Stimulated activated CD8-positive, alpha-beta memory T cell treated with anti-CD3 and anti-CD28 coated beads, Interleukin-4, amount 100 ng/mL, for 4 hours (primary cell): ENCODE data around the gene CFAP58.

ENCODE experiments used
- DNase-seq, 2 donors: peaks; one replicate each; pipeline ENCODE4 v3.0.0-alpha.2; 2020; ENCODE audit warnings: low read depth in 2 of 2, low spot score in 1 of 2

CFAP58 gene

DNA sequence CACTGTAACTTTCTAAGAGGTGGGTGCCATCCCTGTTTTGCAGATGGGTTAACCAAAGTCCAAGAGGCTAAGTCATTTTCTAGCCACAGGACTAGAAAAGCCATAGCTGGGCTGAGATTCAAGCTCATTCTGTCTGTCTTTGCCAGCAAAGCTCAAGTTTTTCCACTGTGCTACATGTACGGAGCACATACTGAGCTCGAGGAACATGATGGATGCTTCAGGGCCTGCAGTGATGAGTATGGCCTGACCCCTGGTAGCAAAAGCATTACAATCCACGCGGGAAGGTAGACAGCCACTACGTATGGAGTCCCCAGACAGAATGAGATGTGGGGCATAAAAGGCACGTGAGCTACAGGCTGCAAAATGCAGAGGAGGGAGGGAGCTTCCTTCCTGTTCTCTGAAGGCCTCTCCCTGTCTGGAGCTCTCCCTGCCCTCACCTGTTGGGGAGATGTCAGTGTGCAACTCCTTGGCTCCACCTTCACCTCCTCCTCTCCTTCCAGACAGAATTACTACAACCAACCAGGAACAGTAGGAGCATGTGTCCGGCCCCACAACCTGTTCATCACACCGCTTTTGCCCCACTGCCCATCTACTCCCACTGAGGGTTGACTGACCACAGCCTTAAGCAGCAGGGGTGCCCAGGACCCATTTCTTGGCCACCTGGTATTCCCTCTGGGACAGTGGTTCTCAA lies 31.8 kb upstream of the CFAP58 start:
- no peak for DNase-seq

DNA sequence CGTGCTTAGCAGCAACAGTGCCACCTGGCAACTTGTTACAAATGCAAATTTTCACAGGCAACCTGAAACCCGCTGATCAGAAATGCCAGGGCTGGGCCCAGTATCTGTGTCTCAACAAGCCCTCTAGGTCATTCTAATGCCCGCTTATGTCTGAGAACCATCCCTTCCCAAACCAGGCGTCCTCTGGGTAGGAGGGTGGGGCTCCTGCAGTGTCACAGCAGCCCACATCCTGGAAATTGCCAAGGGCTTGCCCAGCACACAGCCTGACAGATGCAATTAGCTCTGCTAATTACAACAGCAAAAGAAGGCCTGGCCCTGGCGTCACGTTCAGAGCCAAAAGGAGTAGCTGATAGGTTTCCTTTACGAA lies 31.2 kb upstream of the CFAP58 start:
- DNase-seq = no peak

DNA sequence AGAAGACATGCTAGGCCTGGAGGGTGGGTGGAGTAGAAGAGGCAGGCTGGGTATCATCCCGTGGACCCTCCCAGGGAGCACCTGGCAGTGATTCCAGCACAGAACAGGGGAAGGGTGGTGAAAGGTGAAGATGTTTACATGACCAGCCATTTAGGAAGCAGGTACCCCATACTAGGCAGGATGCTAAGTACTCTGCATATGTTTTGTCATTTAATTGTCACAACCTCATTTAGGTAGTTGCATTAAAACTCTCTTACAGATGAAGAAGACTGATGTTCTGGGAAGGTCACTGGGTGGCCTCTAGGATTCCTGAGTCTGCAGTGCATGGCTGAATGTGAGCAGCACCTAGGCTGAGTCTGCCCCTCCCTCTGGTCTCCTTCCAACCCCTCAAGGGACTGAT lies 30.5 kb upstream of the CFAP58 start:
- DNase-seq = no peak

DNA sequence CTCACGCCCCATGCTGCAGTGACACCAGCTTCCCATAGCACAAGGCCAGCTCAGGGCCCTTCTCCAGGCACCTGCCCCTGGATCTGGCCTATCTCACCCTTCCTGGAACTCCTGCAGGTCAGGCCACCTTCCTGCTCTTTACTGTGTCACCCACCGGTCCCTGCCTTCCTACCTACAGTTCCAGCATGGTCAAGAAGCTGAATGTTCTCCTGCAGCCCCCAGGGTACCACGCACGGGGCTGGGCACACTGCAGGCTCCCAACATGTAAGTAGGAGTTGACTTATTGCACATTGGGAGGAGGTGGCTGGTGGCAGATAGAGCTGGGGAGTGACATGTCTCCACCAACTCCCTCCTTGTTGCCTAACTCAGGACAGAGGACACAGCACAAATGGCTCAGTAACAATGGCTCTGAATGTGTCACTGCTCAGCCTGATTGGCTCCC lies 29.9 kb upstream of the CFAP58 start:
- no peak for DNase-seq

DNA sequence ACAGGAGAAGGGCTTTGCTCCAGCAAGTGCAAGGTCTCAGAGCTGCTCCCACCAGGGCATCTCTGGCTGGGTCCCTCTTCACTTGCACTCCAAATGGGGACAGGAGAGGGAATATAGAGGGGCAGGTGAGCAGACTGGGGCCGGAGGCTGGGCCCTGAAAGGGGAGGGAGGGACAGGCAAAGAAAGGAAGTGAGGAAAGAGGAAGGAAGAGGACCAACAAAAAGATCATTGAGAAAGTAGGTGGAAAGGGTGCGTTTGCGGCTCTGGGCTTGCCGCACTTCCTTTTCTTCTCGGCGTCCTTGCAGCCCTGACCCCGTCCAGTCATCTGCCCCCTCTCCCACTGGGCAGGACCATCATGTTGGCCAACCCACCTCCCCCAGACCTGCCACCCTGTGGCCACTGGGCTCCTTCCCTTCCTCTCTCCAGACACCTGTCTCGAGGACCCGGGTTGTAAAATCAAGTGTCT lies 29.4 kb upstream of the CFAP58 start:
- DNase-seq = no peak

DNA sequence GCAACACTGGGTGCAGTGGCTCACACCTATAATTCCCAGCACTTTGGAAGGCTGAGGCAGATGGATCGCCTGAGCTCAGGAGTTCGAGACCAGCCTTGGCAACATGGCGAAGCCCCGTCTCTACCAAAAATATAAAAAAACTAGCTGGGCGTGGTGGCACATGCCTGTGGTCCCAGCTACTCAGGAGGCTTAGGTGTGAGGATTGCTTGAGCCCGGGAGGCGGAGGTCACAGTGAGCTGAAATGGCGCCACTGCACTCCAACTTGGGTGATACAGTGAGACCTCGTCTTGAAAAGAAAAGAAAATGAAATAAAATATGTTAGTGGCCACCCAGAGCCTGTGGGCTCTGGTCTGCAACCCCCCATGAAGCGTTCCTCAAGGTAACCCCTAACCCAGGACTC lies 28.7 kb upstream of the CFAP58 start:
- DNase-seq = no peak

DNA sequence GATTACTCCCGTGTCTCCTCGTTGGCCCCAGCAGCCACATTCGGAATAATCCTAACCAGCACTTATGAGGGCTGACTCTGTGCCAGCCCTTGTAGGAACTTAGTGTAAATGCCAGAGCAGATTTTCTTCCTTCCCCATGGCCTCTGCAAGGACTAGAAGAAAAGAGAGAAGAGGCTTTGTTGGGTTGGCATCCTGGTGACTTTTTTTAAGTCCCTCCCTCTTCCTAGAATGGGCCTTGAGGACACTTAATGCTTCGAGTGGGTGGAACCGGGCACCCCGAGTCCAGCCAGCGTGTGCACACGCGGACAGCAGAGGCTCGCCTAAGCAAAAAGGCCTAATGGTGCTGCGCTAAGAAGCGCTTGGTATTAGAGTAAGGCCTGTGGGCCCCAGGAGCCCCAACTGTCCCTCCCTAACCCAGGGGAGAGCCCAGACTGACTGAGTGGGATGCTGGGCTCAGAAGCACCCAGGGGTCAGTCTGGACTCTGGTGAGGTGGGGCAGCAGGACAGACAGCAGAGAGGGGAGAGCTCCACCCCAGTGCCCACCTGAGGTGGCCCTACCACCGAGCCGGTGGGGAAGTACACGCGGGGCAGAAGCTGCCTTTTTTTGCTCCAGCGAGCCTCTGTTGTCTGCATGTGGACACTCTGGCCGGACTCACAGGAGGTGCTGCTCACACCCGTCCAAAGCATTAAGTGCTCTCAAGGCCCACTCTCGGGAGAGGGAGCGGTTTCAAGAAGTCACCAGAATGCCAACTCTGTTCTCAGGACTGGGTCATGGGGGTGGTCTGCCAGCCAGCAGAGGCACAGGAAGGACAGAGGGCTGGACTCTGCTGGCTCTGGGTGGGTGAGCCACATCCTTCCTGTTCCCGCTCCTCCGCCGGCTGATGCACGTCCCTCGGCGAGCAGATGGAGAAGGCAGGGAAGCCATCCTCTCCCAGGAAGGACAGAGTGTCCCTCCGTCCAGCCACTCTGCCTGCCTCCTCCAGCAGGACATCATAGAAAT lies 27.9 kb upstream of the CFAP58 start:
- no peak for DNase-seq

DNA sequence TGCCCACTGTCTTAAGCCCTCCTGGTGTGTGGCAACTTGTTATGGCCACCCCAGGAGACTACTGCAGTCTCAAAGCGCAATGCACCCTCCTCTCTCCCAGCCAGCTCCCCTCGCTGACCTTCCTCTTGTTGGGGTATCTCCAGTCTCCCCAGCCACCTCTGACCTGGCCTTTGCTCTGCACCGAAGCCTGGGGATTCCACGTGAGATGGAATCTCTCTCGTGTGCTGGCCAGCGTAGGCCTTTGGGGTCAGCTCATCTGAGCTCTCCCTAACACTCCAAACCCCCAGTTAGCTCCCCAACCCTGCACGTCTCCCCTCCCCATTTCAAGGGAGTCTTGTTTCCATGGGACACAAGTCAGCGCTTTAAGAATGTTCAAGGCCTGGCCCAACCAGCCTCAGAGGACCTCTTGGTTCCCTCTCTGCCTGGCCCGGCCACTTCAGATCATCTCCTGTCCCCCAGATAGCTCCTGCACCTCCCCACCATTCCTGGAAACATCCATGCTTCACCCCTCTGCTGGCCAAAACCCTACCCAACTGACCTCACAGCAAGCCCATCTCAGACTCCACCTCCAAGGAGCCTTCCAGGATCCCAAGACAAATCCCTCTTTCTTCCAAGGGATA lies 26.5 kb upstream of the CFAP58 start:
- no peak for DNase-seq

DNA sequence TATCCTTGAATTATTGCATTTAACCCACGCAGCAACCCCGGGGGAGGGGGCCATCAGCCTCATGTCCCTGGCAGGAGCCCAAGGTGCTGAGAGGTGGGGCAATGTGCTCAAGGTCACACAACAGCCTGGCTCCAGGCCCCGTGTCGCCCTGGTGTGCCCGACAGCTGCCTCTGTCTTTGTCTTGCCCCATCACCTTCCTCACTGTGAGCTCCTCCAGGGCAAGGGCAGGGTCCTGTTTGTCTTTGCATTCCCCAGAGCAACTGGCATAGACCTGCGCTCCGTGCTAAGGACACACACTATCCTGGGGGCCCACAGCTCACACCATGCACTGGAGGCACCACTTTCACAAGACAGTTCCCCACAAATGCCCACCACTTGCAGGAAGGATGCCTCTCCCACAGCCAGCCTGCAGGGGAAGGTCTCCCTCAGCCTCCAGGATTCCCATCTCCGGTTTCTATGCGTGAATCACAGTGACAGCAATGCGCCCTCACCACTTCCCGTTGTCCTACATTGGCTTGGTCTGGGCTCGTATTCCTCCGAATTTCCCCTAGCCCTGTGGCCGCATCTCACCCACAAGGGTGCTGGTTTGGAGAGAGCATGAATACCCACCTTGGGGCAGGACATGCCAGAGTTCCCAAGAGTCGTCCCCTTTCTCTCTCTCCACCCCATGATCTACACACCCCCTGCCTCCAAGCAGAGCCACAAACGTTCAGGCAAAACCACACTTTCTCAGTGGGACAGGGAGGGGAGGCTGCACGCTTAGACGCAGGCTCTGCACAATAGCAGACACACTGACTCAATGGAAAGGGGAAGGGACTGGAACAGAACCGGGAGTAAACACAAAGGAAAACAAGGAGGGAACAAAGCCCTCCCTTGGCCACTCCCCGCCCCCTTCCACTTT lies 25.6 kb upstream of the CFAP58 start:
- no peak for DNase-seq

DNA sequence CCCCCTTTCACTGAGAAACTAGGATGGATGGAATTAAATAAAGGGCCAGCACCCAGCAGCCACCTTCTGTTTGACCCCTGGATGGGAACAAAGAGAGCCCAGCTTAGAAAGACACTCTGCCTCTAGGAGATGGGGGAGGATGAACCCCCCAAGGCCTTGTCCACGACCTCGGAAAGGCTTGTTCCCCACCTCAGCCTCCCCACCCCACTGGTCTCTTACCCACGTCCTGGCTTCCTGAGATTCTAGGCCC lies 25.1 kb upstream of the CFAP58 start:
- no peak for DNase-seq

DNA sequence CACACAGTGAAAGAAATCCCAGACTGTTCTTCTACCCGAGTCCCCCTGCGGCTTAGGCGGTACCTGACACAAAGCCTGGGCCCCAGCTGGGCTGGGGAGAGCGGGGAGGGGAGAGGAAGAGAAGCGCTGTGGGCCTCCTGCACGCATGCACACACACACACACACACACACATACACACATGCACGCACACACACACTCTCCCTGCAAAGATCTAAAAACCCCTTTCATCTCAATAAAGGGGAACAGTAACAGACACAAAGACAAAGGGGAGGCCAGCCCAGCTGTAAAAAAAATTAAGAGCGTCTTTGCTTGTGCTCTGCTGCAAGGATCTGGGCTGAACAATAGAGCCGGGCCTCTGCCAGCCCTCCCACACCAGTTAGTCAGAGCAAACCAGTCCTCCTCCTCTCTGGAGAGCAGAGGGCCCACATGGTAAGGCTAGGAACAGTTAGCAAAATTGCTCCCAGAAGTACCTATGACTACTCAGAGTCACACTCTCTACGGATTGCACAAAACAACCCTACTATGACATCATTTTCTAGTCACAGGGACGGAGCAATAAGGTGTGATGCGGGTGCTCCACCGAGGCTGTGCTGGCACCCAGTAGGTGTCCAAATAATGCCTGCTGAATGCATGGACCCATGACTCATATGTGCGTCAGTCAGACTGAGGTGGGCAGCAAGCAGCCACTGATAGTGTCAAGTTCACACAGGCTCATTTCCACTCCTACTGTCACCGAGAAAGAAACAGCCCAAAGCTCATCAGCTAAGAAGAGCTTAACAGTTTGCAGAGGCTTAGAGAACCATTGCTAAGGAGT lies 24.5 kb upstream of the CFAP58 start:
- peak; percentile 43 to 79 for DNase-seq

DNA sequence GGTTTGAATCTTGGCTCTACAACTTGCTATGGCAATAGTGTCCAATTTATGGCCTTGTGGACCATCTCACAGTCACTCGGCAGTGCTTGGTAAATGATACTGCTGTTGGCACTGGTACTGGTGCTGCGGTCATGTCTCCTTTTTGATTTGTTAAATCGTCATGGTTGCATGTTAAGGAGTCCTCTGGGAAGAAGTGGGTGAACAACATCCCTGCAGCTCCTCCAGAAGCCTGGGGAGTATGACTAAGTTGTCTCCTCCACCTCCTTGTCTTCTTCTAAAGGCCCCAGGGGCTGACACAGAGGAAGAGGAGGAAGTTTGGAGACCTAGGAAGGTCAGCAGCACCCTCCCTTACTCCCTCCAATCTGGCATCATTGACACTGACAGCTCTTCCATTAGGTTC lies 23.9 kb upstream of the CFAP58 start:
- DNase-seq = no peak

DNA sequence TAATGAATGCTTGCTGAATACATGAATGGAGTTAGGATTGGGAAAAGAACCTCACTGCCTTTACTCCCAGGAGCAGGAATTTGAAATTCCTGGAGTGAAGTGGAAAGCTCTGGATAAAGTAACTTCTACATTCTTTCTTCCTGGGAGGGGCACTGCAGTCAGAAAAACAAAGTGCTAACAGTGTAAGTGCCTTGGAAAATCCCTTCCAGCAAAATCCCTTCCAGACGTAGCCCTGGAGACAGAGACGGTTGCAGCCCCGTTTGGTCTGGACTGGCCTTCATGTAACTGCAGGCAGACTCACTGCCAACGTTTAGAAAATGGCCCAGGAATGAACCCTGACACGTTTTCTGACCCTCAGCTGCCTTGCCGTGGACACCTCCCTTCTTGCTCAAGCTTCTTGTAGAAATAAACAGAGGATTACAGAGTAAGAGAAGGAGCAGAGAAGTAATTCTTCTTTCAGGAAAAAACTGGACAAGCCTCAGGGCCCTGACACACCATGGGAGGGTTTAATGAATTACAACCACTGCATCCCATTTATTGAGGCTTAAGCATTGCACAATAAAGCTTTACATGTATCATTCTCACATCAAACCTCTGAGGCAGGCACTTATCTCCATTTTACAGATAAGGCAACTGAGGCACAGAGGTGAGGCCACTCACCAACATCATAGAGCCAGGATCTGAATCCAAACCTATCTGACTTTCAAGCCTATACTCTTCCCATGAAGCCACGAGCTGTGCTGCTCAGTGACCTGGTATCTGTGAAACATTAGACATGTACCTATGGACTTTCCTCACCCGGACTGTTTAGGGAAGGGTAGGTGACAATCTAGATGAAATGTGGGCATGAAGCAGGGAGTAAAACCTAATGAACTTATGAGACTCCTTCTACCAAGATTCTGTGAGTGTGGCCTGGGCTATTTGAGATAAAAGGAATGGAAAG lies 23.2 kb upstream of the CFAP58 start:
- DNase-seq = no peak

DNA sequence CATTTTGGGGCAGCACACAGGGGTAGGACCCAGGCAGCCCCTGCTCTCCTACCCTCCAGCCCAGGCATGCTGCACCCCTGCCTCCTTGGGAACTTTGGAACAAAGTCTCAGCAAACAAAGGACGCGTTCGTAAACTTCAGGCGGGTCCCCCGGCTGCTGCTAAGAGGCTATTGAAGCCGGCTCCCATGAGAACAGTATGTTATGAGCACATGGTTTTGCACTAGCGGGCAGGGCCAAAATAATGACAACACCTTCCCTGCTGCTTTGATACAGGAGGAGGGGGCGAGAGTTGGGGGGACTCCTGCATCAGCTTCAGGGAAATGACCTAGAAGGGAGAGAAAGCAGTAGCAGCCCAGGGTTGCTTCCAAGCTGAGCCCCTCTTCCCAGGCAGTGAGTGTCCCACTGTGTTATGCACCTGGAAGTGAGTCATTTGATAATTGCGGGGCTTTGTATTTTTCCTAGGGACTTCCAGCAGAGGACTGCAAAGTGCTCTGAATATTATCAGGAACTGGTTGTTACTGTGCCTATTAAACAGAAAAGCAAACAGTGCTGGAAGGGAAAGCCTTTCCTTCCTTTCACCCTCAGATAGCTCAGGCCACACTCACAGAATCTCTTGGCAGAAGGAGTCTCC lies 22.3 kb upstream of the CFAP58 start:
- DNase-seq = no peak

DNA sequence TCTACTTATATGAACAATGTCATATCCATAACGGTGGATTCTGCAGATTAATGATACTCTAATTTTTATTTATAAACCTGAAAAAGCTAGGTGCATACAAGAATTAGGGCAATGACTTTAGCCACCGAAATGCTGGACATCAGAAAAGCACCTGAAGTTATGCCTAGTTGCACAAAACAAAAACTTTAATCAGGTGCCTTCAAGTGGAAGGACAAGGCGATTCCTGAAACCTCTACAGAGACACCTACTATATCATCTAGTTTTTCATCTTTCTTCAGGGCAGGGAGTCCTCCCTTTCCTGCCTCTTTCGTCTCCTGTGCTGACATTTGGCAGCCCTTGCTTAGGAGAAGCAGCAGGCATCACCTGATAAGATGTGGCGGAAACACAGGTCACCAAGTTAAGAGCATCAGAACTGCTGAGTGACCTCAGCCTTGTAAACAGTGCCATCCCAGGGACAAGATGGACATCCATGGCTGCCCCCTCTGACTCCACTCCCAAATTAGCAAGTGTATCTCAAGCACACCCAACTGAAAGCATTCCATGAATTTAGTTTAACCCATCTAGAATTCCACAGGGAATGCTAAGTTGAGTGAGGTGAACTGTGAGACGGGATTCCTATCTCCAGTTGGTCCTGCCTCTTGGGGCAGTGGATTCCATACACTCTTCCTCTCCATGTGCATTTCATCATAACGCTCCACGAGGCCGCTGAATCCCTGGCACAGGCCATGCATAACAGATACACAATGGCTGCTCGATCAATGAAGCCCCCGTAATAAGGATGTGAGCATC lies 21.2 kb upstream of the CFAP58 start:
- DNase-seq = no peak

DNA sequence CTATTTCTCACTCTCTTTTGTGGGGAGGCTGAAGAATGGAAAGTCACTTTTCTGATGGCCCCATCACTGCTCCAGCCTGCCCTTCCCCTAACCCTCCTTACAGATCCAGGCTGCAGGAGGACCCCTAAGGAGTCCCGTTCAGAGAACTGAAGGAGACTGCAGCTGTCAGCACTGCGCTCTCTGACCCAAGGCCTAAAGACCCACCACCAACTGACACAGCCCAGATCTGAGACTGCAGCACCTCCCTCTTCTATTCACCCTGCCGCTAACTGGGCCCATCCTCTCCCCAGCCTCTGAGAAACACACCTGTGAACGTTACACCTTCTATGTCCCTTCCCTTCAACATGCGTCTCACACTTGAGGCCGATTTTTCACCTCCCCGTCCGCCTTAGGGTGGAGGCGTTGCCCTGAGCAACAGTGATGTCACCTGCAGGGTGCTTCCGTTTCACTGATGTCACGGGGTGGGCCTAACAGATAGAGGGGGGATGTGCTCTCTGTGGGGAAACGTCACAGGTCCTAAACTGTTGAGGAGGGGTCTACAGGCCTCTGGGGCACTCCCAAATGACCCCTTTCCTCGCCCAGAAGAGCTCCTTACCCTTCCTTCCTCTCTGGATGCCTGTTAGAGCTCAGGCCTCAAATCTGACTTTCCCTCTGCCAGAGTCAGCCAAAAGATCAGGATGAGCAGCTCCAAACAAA lies 20.5 kb upstream of the CFAP58 start:
- peak; percentile 31 to 62 for DNase-seq

DNA sequence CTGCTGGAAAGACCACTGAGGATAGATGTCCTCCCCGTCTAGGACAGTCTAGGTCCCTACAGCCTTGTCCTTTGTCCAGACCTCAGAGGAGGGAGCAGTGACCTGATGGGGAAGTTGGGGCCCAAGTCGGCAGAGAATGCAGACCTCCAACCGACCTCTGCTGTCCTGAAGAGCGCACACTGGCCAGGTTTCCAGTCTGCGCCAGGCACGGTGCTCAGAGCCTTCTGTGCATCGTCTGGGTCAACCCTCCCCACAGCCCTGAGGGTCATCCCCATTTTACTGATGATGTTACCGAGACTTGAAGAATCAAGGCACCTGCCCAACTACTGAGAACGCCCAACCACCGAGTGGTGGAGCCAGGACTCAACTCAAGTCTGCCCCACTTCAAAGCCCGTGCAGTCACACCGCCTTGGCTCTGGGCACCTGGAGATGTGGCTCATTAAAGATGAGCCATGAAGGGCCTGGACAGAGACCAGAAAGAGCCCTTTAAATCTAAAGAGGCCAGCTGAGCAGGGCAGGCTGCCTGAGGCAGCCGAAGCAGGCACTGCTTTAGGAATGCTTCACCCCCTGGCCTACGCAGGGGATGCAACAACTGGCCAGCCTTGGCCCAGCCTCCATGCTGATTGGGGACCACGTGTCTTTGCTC lies 19.8 kb upstream of the CFAP58 start:
- DNase-seq = no peak
